GM18526 (cell line): Measurements from ENCODE around the gene ZKSCAN8.

Source experiments
- POLR2A ChIP-seq: IDR thresholded peaks from 3 replicates; pipeline ENCODE4 v1.6.1; 2011; ENCODE audit not compliant: insufficient read length; ENCODE audit errors: extremely low read depth

ZKSCAN8 gene

DNA sequence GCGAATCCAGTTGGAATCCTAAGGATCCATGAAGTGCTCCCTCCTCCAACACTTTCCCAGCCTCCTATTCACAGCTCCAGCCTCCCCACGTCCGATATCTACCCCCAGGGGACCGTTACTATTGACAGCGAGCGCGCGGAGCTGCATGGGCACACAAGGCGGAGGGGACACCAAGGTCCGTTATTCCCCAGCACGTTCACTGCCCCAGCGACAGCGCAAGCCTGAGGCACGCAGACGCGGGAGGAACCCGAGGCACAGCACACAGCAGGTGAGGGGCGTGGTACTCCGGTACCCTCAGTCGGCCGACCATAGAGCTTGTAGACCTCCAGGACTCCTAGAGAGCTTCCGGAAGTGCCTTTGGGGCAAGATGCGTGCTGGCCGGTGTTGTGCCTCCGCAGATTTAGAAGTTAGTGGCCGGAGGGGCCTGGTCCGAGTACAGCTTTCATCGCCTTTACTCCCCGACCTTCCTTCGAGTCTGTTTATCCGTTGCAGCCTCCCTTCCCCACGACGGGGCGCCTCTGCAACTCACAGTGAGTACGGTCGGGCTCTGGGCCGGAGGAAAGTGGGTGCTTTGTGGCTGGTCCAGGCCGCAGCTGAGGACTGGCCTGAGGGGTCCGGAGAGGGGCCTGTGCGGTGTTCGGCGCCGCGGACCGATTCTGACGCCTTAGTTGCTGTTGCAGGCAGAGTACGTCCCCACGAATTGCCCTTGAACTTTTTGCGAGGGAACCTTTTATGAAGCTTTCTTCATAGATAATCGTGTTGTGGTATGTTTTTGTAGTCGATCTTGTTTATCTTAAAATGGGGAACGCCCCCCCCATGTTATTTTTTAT is at the start of gene ZKSCAN8:
Gene ZKSCAN8 (plus strand): TSS at position 384 of the 830 bp plus-strand sequence. CDS start 6,525 bp downstream, outside the sequence.
- peak; percentile 75 for TF ChIP-seq POLR2A

DNA sequence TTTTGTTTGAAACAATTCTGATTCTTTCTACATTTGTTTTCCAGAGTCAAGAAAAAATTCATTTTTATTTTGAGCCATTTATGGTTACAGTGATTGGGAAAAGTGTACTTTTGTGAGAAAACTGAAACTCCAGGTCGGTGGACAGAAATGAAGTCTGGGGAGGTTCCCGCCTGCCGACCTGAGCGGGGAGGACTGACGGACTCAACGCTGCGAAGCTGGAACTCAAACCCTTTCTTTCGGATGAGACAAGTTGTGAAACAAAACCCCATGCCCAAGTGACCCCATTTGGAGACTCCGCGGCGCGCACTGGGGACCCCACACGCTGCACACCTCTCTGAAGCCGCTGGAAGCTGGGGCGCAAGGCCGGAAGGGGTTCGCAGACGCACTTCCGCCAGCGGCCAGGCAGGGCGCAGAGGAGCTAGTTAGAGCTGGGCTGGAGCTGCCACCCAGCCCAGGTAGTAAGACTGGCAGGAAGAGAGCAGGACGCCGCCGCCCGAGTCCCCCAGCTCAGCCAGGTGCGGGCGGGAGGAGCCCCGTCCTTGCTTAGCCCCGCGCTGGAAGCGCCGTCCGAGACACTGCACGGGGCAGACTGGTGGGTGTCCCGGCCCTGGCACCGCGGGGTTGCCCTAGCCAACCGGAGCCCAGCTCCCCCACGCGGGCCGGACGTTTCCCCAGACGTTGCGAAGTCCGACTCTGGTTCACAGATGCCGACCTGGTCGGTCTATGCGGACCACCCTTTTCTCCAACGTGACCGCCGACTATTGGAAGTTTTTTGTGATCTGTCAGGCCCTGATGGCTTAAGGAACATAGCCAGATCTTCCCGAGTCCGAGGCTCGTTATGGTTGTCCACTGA is 37.1 kb upstream of the ZKSCAN8 start:
- TF ChIP-seq POLR2A: peak; percentile 93

DNA sequence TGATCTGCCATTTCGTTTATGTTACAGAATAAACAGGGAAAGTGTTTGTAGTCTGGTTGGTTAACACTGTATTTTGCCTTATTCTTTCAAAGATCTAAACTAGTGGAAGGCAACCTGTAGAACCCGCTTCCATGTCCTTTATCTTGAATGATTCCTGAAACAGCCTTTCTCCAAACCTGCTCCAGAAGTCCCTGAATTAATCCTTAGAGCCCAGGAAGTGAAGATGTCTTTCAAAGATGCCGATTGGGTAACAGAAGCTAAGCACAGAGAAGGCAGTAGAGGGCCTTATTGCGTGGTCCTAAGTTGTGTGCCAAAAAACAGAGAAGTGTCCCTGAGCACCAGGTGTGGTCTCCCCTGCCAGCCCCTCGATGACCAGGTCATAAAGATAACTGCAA is 36.4 kb upstream of the ZKSCAN8 start:
- no peak for TF ChIP-seq POLR2A

DNA sequence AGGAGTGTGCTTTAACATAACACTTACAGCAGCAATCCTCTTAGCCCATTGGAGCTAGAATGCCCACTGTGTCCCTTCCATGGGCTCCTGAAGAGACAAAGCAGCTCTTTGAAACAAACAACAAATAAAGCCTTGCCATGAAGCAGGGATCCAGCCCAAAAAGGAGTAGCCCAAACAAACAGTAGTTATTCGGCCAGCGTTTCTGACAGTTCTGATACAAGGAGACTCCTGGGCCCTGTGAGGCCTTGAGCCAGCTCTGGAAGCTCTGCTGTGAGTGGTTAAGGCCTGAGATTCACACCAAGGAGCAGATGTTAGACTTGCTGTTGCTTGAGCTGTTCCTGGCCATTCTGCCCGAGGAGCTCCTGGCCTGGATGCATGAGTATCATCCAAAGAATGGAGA is 34.2 kb upstream of the ZKSCAN8 start:
- TF ChIP-seq POLR2A: no peak

DNA sequence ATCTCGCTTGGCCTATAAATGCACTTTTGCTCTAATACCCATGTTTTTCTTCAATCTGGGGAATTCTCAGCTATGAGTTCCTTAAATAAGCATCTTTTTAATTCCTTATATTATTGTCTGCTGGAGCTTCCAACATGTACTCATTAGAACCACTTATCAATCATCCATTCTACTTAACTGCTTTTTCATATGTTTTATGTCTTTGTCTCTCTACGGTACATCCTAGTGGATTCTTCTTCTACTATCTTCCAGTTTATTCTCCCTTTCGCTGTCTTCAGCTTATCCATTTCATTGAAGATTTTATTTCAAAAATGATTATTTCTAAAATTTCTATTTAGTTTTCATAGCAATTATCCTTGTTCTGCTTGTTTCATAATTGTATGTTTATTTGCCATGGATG is 29.7 kb upstream of the ZKSCAN8 start:
- TF ChIP-seq POLR2A: no peak

DNA sequence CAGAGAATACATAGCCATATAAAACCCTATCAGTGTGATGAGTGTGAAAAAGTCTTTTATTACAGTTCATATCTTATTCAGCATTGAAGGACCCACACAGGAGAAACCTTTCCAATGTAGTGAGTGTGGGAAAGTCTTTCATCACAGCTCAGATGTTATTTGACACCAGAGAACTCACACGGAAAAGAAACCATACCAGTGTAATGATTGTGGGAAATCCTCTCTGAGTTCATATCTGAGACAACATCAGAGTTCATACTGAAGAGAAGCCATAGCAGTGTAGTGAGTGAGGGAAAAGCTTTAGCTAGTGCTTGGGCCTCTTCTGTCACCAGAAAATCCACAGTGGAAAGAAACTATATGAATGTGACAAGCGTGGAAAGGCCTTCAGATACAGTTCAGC is 25.9 kb upstream of the ZKSCAN8 start:
- no peak for TF ChIP-seq POLR2A

DNA sequence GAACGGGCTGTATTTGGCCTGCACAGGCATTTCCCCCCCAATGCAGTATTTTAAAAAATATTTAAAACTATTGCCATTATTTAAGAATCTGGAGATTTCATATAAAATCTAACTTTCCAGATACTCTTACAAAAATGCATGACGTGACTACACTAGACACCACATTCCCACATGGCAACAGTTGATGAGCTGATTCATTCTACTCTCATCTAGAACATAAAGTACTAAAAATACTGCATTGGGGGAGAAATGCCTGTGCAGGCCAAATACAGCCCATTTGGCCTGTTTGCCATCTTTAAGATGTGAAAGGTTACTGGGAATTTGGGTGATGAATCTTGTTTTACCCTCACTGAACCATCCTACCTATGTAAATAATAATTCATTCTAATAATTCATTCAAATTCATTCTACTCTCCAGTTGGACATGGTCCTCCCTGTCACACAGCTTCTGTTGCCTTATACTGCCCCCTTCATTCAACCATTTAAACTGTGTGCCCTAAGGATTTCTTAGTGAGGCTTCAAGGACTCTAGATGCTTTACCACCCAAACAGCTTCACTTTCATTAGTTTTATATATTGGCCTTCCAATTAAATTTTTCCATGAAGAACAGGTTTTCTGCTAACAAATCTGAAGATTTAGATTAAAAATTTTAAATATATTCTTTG is 24.2 kb upstream of the ZKSCAN8 start:
- TF ChIP-seq POLR2A: no peak

DNA sequence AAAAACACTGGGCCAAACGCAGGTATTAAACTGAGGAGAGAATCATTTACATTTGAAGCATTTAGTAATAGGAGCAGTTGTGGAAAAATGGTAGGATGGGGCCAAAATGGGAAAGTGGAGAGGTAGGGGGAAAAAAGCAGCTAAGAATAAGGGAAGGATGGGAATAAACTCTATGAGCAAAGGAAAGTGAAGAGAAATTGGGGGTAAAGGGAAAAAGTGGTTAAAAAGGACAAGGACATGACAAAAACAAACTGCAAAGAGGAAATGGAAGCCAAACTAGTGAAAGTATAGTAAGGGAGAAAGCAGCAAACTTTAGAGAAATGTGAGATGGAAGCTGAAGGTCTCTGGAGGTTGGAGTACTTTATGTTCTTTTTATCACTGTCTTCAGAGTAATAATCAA is 23.5 kb upstream of the ZKSCAN8 start:
- no peak for TF ChIP-seq POLR2A

DNA sequence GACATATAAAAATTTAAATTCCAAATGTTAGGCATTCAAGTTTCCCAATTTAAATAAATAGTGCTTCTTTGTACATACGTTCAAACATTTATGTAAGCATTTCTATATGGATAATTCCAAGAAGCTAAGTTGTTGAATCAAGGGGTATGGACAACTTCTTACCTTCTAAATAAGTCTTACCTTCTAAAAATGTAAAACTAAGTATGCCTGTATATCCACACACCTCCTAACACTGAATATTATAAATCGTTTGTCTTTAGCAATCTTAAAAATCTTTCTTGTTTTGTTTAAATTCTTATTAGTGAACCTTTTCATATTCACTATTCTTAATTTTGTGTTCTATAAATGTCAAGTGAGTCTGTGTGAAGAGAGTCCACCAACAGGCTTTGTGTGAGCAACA is 19.8 kb upstream of the ZKSCAN8 start:
- no peak for TF ChIP-seq POLR2A

DNA sequence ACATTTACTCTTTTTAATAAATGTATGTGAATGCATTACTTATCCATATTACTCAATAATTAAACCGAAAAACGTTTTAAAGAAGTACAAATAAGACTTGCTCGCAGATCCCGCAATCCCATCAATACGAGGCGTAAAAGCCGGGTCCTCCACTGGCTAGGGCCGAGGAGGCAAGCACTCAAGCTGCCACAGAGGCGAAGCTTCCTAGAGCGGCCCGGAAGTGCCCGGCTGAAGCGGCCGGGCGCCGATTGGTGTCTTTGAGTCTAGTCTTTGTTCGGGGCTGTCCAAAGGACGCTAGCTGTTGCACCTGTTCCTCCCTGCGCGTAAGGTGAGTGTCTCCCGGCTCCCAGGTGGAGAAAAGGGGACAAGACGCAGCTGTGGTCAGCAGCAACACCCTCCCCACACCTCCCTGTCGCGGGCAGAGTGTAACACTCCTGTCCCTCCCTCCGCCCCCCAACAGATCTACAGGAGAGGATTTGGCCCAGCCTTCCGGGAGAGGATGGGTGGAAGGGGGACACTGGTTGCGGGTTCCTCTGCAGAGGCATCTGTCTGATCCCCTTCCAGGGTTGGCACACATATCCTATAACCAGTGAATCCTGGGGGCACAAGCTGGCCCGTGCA is 17.2 kb upstream of the ZKSCAN8 start, which contains the start of gene ZSCAN16:
Gene ZSCAN16 (plus strand): TSS at position 260 of the 621 bp plus-strand sequence. CDS start 835 bp downstream, outside the sequence.
- TF ChIP-seq POLR2A: peak; percentile 76

DNA sequence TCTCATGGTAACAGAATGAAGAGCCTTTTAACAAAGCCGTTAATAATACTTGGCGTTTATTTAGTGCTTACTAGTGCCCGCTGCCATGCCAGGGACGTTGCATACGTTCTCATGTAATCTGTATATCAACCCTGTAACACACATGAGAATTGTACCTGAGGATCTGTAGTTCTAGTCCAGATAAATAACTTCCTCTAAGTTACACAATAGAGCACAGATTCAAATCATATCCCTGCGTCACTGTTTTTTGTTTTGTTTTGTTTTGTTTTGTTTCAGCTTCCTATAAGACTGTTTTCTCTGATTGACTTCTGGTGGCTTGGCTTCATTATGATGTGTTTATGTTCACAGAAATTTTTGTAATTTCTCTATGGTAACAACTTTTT is 16.7 kb upstream of the ZKSCAN8 start:
- no peak for TF ChIP-seq POLR2A

DNA sequence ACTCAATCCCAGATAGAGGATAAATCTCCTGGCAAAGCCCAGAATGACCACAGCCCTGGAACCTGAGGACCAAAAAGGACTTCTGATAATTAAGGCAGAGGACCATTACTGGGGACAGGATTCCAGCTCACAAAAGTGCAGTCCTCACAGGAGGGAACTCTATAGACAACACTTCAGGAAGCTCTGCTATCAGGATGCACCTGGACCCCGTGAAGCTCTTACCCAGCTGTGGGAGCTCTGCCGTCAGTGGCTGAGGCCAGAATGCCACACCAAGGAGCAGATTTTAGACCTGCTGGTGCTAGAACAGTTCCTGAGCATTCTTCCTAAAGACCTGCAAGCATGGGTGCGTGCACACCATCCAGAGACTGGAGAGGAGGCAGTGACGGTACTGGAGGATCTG is 16.3 kb upstream of the ZKSCAN8 start:
- TF ChIP-seq POLR2A: no peak

DNA sequence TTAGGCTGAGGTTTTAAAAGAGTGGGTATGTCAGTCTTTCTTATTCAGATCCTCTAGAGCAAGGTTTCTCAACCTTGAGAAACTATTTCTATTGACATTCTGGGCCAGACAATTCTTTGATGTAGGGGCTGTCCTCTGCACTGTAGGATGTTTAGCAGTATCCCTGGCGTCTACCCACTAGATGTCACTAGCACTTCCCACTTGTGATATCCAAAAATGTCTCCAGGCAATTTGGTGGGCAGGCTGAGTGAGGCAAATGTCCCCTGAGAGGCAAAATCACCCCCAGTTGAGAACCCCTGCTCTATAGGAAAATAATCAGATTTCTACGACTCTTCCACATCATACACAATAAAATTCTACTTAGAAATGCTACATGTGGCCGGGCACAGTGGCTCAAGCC is 7.7 kb upstream of the ZKSCAN8 start:
- TF ChIP-seq POLR2A: no peak

DNA sequence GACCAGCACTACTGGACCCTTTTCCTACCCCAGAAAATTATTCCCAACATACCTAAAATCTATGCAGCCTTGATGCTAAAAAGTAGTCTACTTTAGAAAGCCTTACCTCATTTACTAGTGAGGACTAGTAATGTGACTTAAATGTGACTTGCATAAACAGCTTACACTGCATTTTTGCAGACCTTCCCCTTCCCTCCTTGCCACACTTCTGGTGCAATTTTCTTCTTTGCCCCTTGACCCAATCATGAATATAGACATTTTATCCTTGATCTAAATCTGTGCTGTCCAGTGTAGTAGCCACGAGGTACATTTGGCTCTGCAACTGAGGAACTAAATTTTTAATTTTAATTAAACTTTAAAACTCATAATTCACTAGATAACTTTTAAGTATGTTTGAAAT is 7.0 kb upstream of the ZKSCAN8 start:
- no peak for TF ChIP-seq POLR2A

DNA sequence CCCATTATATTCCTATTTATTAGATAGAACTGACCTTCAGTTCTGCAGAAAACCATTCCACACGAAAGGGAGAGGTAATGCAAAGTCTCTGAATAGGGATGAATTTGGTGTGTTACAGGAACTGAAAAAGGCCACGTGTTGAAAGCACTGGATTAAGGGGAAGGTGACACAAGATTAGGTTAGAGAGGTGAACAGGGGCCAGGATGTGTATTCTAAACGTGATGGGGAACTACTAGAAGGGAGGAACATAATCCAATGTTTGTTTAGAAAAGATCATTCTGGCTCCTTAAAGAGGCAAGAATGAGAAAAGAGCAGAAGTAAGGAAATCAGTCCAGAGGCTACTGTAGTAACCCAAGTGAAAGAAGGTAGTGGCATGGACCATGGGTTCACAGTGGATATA is 6.3 kb upstream of the ZKSCAN8 start:
- TF ChIP-seq POLR2A: no peak
